Measurements from ENCODE around the gene CTAGE4. TPM values are rescaled to one million over a fixed set of nuclear protein-coding genes. Genes with fewer than 3 reads are reported as not detected.
"Not testable (repeated sequence)": the region's sequence is repeated elsewhere in the genome, so short reads cannot be mapped to it uniquely, and the experiment has no call there.

The CTAGE4 gene
- total and polyA plus RNA-seq, 2 donors (not counting 3 experiments of a cell fraction or from before 2014, with no cell fraction given): 0.04 TPM; not detected in 1

GRCh38 chr7:144178380-144179164 is 4.7 kb upstream of the CTAGE4 start:
- intact Hi-C loops (cut with micrococcal nuclease); H3K9me3 ChIP-seq (replicated peaks; ENCODE audit: control insufficient read depth, insufficient read depth, low read length); BruUV-seq (replicated peaks); POLR2A ChIA-PET; H3K27me3 ChIP-seq (ENCODE audit: control insufficient read depth in 2 of 2, insufficient read depth in 2 of 2, low read length in 2 of 2); H2AFZ ChIP-seq (ENCODE audit: low read depth, low read length); H3K9me1 ChIP-seq (replicated peaks; ENCODE audit: control insufficient read depth, extremely low read depth, insufficient read depth, low read length); H3K36me3 ChIP-seq (ENCODE audit: control insufficient read depth in 2 of 2, extremely low read depth in 1 of 2, insufficient read depth in 2 of 2, low read length in 2 of 2); H3K27ac ChIP-seq (ENCODE audit: insufficient read depth, low read depth, low read length); DNase-seq (ENCODE audit: low read depth, low spot score); H3K9ac ChIP-seq (replicated peaks; ENCODE audit: extremely low read depth, insufficient read depth, low read length); dilution Hi-C loops (cut with MboI; ENCODE audit: extremely low pct_ligation_motif_present, low sequenced_read_pairs); H3K4me3 ChIP-seq (replicated peaks in 1 of 3; ENCODE audit: insufficient read depth in 1 of 3, low read depth in 1 of 3, low read length in 3 of 3); H3K79me2 ChIP-seq (ENCODE audit: control insufficient read depth, insufficient read depth, low read length); H4K20me1 ChIP-seq (replicated peaks; ENCODE audit: control insufficient read depth, extremely low read depth, insufficient read depth, low read length); H3K4me2 ChIP-seq (ENCODE audit: insufficient read depth, low read length); H3K4me1 ChIP-seq (ENCODE audit: control insufficient read depth, extremely low read depth, insufficient read depth, low read length): not testable (repeated sequence)
- TF ChIP-seq CTCF (IDR thresholded peaks at IDR 0.05; ENCODE audit: extremely low read depth in 1 of 2, insufficient read depth in 1 of 2, low read depth in 1 of 2, low read length in 2 of 2): peak in 1 of 2 donors; percentile 36
- FAIRE-seq: peak; percentile 4
- CTCF ChIA-PET: interaction anchor here (1.5 to 3.2 kb wide), 2 partner anchors 213 to 218 kb away, joined by 5 to 19 read pairs; no protein-coding TSS in a partner anchor

GRCh38 chr7:144179165-144179479 is 4.1 kb upstream of the CTAGE4 start:
- CTCF ChIA-PET; intact Hi-C loops (cut with micrococcal nuclease); H3K9ac ChIP-seq (replicated peaks; ENCODE audit: extremely low read depth, insufficient read depth, low read length); H3K4me1 ChIP-seq (ENCODE audit: control insufficient read depth, extremely low read depth, insufficient read depth, low read length); DNase-seq (ENCODE audit: low read depth, low spot score); POLR2A ChIA-PET; H2AFZ ChIP-seq (ENCODE audit: low read depth, low read length); H4K20me1 ChIP-seq (replicated peaks; ENCODE audit: control insufficient read depth, extremely low read depth, insufficient read depth, low read length); H3K4me3 ChIP-seq (replicated peaks in 1 of 3; ENCODE audit: insufficient read depth in 1 of 3, low read depth in 1 of 3, low read length in 3 of 3); H3K27ac ChIP-seq (ENCODE audit: insufficient read depth, low read depth, low read length); H3K79me2 ChIP-seq (ENCODE audit: control insufficient read depth, insufficient read depth, low read length); FAIRE-seq; H3K4me2 ChIP-seq (ENCODE audit: insufficient read depth, low read length); H3K27me3 ChIP-seq (ENCODE audit: control insufficient read depth in 2 of 2, insufficient read depth in 2 of 2, low read length in 2 of 2); BruUV-seq (replicated peaks); H3K9me1 ChIP-seq (replicated peaks; ENCODE audit: control insufficient read depth, extremely low read depth, insufficient read depth, low read length); dilution Hi-C loops (cut with MboI; ENCODE audit: extremely low pct_ligation_motif_present, low sequenced_read_pairs); H3K36me3 ChIP-seq (ENCODE audit: control insufficient read depth in 2 of 2, extremely low read depth in 1 of 2, insufficient read depth in 2 of 2, low read length in 2 of 2); H3K9me3 ChIP-seq (replicated peaks; ENCODE audit: control insufficient read depth, insufficient read depth, low read length): not testable (repeated sequence)

- H3K4me1 ChIP-seq (ENCODE audit: control insufficient read depth, extremely low read depth, insufficient read depth, low read length); H3K36me3 ChIP-seq (ENCODE audit: control insufficient read depth in 2 of 2, extremely low read depth in 1 of 2, insufficient read depth in 2 of 2, low read length in 2 of 2); H2AFZ ChIP-seq (ENCODE audit: low read depth, low read length); dilution Hi-C loops (cut with MboI; ENCODE audit: extremely low pct_ligation_motif_present, low sequenced_read_pairs); H3K9ac ChIP-seq (replicated peaks; ENCODE audit: extremely low read depth, insufficient read depth, low read length); H3K9me3 ChIP-seq (replicated peaks; ENCODE audit: control insufficient read depth, insufficient read depth, low read length); BruUV-seq (replicated peaks); H3K9me1 ChIP-seq (replicated peaks; ENCODE audit: control insufficient read depth, extremely low read depth, insufficient read depth, low read length); H3K79me2 ChIP-seq (ENCODE audit: control insufficient read depth, insufficient read depth, low read length); H4K20me1 ChIP-seq (replicated peaks; ENCODE audit: control insufficient read depth, extremely low read depth, insufficient read depth, low read length); POLR2A ChIA-PET; FAIRE-seq; H3K27me3 ChIP-seq (ENCODE audit: control insufficient read depth in 2 of 2, insufficient read depth in 2 of 2, low read length in 2 of 2); intact Hi-C loops (cut with micrococcal nuclease); DNase-seq (ENCODE audit: low read depth, low spot score); H3K27ac ChIP-seq (ENCODE audit: insufficient read depth, low read depth, low read length); H3K4me3 ChIP-seq (replicated peaks in 1 of 3; ENCODE audit: insufficient read depth in 1 of 3, low read depth in 1 of 3, low read length in 3 of 3); CTCF ChIA-PET; H3K4me2 ChIP-seq (ENCODE audit: insufficient read depth, low read length): not testable (repeated sequence)
Observed at GRCh38 chr7:144187848-144188247, 4.6 kb downstream of the CTAGE4 start.

All from endothelial cell of umbilical vein (primary cell).